ENCODE data around the gene CPNE5.

CPNE5 gene

DNA sequence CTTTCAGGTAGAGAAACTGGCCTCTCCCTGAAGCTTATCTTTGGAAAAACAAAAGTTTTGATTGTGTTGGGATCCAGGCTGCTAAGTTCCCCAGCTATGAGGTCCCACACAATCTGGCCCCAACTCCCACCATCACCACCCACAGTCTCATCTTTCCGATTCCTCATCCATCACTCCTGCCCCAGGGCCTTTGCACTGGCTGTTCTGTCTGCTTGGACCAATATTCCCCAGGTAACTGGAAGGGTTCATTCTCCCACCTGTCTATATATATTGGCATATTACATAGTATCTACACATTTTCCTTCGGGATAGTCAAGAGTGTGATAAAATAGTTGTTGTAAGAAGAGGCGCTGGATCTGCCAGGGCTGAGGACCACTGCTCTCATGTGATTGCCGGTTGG is 52.0 kb downstream of the CPNE5 start:
- DNase-seq = no peak

DNA sequence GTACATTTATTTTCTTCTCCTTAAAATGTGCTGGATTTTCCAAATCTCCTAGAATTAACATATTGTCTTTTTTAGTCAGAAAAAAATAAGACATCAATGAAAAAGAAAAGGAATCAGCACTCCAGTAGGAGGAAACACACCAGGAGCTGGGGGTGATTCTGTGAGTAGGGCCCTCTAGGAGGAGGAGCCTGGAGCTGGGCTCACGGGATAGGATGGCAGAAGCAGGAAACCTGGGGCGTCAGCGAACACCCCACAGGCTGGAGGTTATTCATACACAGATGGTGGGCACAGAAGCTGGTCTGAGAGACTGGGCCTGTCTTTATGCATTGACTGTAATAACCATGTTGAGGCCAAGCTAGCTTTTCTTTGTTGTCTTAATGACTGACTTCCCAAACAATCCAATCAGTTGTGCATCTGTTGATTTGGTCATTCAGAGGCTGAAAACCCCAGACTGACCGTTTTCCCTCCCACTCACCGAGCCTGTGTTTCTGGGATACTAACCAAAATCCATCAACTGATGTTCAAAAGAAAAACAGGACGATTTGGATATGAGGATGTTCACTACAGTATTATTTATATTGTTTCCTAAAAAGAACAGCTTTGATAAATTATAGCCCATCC is 53.1 kb downstream of the CPNE5 start:
- DNase-seq = no peak

DNA sequence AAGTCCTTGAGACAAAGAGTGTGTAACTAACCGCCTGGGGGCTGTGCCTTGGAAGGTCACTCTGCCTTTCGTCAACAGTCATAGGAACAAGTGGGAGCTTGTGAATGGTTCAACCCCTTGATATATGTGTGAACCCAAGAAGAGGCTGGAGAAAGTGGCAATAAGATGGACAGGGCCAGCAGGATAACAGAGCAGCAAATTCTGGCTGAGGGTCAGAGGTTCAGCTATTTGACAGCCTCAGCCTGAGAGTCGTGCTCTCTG is 54.9 kb downstream of the CPNE5 start:
- no peak for DNase-seq

DNA sequence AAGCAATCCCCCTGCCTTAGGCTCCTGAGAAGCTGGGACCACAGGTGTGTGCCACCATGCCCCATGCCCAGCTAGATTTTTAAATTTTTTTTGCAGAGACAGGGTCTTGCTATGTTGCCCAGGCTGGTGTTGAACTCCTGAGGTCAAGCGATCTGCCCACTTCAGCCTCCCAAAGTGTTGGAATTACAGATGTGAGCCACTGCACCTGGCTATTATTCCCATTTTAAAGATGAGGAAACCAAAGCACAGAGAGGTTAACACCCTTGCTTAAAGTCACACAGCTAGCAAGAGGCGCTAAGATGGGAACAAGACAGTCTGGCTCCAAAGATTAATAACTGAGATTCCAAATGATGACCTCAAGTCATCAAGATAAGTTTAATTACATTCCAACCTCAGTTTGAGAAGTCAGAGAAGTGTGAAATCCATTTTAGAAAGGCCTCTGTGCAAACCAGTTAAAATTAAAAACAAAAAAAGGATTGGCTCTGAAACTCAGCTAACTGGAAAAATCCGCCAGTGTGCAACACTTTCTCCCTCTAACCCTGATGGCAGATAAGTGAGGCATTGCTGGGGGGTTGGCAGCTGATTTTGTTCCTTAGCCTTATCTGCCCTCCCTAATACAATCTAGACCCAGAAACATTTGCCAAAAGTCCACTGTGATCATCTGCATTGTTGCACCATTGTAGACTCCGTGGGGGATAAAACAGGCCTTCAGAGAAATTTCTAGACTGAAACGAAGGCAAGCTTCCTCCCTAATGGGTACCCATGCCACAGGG is 55.5 kb downstream of the CPNE5 start:
- no peak for DNase-seq

DNA sequence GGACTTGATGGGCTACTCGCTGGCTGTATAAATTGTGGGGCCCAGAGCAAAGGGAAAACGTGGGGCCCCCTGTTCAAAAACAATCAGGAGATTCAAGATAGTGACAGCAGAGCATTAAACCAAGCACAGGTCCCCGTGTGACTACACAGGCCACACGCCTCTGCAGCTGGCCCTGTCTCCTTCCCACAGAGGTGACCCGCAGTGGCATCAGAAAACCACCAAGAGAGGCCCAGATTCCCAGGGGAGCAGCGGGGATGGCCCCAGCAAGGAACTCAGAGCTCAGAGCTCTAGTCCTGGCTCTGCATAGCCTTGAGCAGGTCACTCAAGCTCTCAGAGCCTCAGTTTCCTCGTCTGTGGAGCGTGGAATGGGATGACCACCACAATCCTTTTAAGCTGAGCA is 57.6 kb downstream of the CPNE5 start:
- DNase-seq = no peak

DNA sequence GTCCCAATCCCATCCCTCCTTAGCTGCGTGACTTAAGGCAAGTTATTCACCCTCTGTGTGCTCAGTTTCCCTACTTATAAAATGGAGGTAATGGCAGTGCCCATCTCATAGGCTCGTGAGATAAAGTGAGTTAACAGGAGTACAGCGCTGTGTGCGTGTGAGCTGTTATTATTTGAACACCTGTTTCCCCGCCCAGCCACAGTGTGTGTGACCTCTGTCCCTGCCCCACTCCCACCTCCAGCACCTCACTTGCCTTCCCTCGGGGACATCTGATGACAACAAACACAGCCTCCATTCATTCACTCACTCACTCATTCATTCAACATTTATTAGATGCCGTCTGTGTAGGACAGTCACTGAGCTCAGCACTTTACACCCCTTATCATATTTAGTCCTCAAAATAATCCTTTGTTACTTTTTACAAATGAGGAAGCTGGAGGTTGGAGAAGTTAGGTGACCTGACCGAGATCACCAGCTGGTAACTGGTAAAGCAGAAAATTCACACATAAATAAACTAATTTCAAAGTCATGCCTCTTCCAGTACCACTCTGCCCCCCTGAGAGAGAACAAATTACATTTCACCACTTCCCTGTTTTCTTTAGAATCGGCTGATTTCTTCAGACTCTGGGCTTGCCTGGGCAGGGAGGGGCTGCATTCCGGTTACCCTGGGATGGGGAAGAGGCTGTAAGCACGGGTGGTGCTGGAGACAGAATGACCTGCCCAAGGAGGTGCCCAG is 58.6 kb downstream of the CPNE5 start:
- DNase-seq = no peak

DNA sequence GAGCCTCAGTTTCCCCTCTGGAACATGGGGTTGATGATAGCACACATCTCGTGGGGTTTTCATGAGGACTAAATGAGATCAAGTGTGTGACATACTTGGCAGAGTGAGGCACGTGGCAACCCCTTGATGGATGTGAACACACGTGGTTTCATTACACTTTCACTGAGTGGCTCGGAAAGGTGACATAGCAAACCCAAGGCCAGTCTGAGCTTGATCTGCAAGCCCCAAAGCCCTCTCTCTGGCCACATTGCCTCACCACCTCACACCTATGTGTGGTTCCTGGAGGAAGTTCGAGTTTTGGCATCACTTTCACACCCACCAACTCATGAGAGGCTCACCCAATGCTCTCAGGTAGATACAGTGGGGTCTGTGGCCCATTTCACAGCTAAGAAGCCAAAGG is 60.0 kb downstream of the CPNE5 start:
- no peak for DNase-seq

DNA sequence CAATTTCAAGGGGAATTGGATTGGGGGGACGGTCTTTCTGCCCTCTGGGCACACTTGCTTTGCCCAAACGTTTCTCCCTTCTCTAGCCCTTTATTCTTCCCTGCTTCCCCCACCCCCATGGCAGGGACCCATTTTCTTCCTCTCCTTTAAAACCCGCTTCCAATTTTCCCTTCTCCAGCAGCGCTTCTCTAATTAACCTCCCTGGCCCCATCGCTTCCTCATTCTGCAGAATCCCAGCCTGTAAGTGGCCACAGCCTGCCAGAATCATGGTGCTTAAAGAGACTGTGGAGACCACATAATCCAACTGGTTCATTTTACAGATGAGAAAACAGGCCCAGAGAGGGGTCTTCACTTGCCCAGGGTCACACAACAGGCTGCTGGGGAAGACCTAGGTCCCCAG is 61.4 kb downstream of the CPNE5 start:
- no peak for DNase-seq

DNA sequence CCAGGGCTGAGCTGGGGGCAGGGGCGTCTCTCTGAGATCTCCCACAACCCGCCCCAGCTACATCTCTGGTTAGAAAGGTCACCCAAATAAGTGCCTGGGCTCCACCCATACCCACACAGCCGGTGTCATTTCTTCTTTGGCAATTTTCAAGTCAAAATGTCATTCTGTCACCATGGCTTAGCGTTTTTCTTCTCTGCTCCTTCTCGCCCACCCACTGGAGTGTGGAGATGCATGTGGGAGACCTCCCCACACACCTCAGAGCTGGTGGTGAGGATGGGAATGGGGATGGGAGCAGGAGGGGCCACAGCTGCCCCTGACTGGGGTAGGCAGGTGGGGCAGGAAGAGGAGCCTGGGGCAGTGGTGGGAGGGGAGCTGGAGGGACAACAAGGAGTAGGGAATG is 63.1 kb downstream of the CPNE5 start:
- DNase-seq = no peak

DNA sequence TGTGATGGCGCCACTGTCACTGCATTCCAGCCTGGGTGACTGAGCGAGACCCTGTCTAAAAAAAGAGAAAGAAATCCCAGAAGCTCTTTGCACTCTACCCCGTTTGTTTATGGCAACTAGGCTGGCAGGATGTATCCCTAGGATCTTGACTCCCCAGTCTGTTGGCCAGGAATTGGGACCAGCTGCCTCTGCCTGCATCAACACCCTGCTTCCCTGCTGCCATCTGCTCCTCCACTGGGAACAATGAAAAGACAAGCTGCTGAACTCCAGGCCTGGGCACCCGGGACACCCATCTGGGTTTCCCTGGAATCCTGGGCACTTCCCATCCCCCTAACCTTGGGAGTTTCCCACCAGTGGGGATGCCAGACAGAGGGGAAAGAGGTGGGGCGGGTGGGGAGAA is 64.9 kb downstream of the CPNE5 start:
- DNase-seq = no peak

DNA sequence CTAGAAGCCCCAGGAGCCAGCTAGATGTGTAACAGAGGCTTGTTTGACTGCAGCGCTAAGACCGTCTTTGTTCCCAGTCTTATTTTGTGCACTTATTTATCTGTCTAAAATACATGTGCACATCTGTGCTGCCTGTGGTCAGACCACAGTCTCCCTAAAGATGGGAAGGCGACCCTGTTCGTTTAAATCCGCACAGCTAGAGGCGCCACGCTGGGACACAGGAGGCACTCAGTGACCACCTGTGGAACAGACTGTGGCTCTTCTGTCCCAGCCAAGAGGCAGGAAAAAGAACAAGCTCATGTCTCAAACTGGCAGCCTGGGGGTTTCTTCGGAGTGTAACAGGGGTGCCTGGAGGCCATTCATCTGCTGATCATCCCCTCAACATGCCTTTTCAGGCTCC is 66.8 kb downstream of the CPNE5 start:
- no peak for DNase-seq

DNA sequence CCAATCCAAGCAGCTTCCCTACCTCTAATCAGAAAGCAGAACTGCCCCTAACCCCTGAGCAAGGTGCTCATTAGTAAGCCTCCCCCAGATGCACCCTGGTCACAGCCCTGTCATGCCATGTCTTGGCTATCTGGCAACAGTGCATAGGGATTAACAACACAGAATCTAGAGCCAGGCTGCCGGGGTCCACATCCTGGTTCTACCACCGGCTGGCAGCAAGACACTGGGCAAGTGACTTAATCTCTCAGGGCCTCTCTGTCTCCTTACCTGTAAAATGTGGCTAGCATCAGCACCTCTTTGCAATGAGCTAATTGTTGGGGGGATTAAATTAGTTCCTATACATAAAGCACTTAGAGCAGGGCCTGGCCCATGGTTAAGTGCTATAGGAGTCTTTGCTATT is 68.1 kb downstream of the CPNE5 start:
- DNase-seq = no peak

DNA sequence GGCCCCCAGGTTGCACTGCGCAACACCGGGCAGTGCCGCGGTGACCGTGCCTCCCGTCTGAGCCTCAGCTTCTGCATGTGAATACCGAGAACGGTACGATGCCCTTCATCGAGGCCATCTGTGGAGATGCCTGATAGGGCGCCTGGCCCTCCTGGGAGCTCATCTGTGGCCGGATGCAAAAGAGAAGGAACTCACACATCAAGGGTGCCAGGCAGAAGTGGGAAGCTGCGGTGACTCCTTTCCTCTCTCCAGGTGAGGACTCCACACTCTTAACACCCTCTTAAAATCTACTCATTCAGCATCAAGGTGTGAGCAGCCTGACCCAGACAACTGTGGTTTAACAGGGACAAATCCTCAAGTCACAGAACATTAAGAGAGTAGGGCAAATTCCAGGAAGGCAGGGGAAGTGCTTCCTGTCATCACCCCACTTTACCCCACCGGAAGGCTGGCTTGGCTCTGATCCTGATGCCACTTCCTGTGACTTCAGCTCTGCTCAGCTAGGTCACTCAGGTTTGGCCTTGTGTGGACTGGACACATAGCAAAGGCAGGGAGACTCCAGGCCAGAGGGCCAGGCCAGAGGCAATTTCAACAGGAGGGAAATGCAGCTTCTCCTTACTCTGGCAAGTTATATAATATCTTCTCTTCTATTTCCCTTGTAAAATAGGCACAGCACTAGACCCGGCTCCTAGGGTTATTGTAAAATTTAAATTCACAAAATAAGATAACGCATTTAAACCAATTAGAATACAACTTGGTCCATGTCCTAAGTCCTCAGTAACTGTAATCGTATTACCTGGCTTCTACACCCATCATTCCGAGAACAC is 69.4 kb downstream of the CPNE5 start:
- DNase-seq = no peak

DNA sequence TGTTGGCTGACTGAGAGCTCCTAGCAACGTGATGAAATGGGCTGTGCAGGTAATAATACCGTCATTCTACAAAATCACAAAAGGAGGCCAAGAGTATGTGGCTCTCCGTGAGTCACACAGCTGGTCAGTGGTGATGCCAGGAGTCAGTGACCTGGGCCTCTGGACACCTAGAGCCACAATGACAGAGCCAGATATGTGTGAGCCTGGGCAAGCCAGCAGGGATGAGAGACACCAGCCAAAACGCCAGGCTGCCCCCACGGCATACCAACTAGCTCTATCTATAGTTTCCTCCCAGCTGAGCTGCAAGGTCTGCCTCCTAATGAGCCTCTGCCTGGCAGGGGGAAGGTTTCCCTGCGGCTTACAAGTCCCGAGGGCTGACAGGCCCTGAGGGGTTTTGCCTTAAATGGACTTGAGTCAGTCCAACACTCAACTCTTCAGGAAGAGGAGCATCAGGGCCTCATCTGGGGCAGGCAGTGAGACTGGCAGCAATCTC is 70.0 kb downstream of the CPNE5 start:
- no peak for DNase-seq

DNA sequence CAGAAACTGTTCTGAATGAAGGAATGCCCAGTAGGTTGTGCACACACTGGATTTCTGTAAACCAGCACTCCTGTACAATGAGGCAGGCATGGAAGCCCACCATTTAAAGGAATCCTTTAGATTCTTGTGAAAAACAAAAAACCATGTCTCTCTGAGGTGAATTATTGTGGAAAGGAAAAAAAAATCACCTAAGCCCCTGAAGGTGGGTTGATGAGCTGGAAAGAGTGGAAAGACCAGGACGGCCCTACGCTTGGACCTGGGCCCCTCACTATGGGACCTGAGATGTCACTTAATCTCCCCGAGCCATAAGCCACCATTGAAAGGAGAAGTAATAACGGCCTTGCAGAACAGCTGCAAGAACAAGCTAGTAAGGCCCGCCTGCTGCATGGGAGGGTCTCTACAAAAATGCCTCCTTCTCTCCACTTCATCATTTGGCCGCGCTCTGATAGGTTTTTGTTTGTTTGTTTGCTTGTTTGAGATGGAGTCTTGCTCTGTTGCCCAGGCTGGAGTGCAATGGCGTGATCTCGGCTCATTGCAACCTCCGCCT is 72.8 kb downstream of the CPNE5 start:
- no peak for DNase-seq

DNA sequence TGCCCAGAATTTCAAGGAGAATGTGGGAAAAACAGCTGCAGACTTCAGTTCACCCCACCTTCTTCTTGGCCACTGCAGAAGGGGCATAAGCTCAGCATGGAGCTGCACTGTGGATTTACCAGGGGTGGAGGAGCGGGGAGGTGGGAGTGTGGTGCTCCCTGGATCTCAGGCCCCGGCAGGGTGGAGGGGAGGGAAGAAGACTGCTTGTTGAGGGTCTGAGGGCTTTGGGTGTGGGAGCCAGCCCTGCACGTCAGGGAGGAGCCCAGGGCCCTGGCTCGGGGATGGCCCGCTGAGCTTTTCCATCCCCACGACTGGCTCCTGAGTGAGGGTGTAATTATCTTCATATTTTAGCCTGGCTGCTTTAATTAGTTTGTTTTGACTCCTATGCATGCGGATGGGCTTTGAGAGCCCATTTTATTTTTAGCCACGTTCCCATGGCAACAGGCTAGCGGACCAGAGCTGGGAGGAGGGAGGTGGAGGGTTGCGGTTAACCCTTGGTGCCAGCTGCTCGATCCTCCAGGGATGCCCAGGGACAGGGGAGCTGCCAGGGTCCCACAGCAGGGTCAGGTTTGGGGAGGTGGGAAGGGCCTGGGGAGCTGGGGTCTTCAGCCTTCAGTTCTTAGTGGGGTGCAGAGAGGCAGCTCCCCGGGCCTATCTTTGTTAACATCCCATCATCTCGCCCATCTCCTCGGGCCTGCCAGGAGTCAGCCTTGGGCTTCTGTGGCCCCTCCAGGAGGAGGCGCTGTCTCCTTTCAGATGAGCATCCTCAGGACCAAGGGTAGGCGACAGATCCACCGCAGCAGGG is 73.4 kb downstream of the CPNE5 start:
- peak; percentile 39 for DNase-seq

DNA sequence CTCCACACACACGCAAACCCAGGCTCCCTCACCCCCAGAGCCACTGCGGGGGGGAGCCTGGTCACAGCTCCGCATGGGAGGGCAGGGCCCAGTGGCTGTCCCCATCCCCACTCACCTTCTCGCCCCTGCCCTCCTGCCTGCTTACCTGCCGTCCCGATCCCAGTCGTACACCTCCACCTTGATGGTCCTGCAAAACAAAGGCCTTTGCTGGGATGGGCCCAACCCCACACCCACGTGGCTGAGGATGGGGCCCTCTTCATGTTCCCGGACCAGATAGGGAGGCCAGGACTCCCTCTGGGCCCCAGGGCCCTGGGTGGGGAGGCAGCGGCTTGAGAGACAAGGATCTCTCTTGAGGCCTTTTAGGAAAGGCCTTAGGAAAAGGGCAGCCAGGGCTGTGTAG is 74.1 kb downstream of the CPNE5 start:
- DNase-seq = no peak

DNA sequence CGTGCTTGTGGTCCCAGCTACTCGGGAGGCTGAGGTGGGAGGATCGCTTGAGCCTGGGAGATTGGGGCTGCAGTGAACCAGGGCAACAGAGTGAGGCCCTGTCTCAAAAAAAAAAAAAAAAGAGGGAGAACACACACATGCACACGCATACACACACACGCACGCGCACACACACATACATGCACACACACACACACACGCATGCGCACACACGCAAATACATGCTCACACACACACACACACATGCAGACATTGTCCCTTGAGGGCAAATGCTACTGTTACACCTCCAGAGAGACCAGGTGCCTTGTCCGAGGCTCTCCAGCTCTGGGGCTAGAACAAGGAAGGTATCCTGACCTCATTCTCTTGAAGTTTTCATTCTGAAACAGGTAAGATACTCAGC is 77.1 kb downstream of the CPNE5 start:
- no peak for DNase-seq

DNA sequence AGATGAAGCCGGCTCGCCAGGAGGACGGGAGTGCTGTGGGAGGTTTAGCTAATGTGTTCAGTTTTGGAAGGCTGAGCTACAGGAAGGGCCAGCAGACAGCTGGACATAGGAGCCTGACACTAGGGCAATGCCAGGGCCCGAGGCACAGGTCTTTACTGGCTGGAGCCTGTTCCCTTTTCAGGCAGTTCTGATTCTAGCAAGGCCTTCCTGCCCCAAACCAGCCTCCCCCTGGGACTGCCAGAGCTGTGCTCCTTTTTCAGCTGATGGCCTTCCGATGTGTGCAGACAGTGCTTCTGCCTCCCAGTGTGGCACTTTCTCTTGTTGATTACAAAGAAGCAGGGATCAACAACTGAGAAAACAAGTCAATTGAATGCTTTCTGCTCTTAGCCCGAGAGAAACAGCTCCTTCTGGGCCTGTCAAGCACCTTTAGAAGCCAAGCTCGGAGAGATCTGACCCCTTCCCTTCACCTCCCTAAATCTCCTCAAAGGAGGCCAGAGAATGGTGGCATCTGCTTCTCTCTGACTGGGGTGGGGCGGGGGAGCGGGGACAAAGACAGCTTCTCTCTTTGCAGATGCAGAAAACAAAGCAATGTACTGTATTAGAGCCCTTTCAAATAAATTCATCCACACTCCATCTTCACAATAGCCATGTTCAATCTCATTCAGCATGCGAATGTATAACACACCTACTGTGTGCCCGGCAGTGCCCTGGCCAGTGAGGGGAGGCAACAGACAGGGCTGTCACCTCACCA is 78.4 kb downstream of the CPNE5 start:
- no peak for DNase-seq

DNA sequence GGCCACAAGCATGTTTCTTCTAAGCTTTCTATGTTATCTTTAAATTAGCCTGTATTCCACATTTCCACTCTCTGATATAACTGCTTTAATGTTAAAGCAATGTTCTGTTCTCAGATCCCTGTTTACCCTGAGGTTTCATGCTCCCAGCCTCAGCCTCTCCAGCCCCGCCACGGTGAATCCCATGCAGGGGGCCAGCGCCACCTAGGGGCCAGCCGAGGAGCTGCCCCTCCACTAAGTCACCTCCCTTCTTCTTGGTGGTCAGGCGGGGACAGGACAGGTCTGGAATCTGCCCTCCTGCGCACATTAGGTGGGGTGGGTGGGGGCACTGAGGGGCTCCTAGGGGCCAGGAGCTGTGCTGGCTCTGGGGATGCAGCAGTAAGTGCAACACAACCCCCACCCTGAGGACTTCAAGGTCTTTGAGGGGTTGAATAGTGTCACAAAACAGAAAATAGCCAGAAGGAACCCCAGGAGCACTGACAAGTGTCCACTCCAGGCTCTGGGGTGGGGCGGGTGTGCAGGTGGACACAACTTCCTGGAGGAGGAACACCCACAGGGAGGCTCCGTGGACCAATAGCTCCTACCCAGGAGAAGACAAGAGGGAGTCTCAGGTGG is 80.0 kb downstream of the CPNE5 start:
- peak; percentile 13 for DNase-seq

DNA sequence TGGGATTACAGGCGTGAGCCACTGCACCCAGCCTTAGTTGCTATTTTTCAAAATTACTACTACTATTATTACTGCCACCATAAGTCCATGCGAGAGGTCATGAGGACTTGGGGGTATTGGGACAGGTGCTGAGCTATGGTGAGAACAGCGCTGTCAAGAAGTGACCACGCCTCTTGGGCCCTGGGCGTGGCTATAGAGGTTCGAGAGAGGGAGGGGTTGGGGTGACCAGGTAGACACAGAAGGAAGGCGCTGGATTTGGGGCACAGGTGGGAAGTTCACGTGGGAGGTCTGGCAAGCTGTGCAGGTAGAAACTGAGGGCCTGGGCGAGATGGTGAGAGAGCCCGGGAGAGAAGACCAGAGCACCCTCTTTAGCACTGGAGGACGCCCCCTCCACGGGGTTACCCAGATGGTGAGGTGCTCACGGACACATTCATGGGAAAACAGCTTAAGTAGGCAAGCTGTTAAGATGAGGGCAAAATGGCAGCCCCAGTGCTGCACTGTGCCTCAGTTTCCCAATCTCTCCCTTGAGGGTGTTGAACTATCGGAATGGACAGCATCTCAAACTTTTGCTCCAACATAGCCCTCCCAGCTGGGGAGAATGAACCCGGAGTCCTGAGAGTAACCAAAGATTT is 80.6 kb downstream of the CPNE5 start:
- DNase-seq = no peak

Data from NCI-H2107 (cell line).